H1 (cell line): Measurements from ENCODE around the gene COL5A1.

Source experiments
- BCL11A ChIP-seq, 2 experiments: IDR thresholded peaks; one replicate each; pipeline ENCODE4 v1.6.1; 2011; ENCODE audit warnings: low read depth in 2 of 2, low read length in 2 of 2, mild to moderate bottlenecking in 2 of 2
- CTCF ChIP-seq, 3 experiments: IDR thresholded peaks; 1 replicate in 2 of 3; 2 replicates in 1 of 3; pipeline versions ENCODE4 v1.5.1 to v1.6.1; 2011; ENCODE audit warnings: low read length in 3 of 3, mild to moderate bottlenecking in 3 of 3, inconsistent platforms in 2 of 3, low read depth in 1 of 3, moderate library complexity in 1 of 3; ENCODE audit not compliant: insufficient read depth in 1 of 3; ENCODE audit errors: control extremely low read depth in 1 of 3
- EZH2 ChIP-seq: fragments of 200-600 bp; sonication (generic); IDR thresholded peaks from 2 replicates; pipeline ENCODE4 v1.7.1; 2012; ENCODE audit warnings: low read depth, mild to moderate bottlenecking, moderate library complexity, low read length, inconsistent platforms; ENCODE audit not compliant: severe bottlenecking
- FOSL1 ChIP-seq: IDR thresholded peaks from 2 replicates; pipeline ENCODE4 v1.6.1; 2011; ENCODE audit warnings: mild to moderate bottlenecking, low read depth, low read length, moderate library complexity; ENCODE audit not compliant: insufficient read depth
- POLR2A ChIP-seq, 2 experiments: IDR thresholded peaks; 1 replicate in 1 of 2; 2 replicates in 1 of 2; pipeline ENCODE4 v1.6.1; 2011; ENCODE audit warnings: low read depth in 2 of 2, low read length in 2 of 2, mild to moderate bottlenecking in 2 of 2; ENCODE audit errors: control extremely low read depth in 1 of 2
- POLR2AphosphoS5 ChIP-seq: IDR thresholded peaks from 2 replicates; pipeline ENCODE4 v1.6.1; 2011; ENCODE audit warnings: low read depth, low read length
- RAD21 ChIP-seq, 2 experiments: IDR thresholded peaks in 1 of 2; conservative IDR thresholded peaks in 1 of 2; 2 replicates each; pipeline ENCODE4 v1.6.1; 2011; ENCODE audit warnings: low read depth in 2 of 2, low read length in 2 of 2, improper control_type of control experiment in 1 of 2, inconsistent platforms in 1 of 2, mild to moderate bottlenecking in 1 of 2, moderate library complexity in 1 of 2
- RXRA ChIP-seq: IDR thresholded peaks from 2 replicates; pipeline ENCODE4 v1.6.1; 2011; ENCODE audit warnings: low read depth, mild to moderate bottlenecking, low read length, moderate library complexity; ENCODE audit not compliant: insufficient read depth
- TAF1 ChIP-seq: IDR thresholded peaks from 2 replicates; pipeline ENCODE4 v1.6.1; 2011; ENCODE audit warnings: mild to moderate bottlenecking, low read depth, low read length
- TF ChIP-seq, protein P1 (sequence below): IDR thresholded peaks from 2 replicates; pipeline ENCODE4 v1.6.1; 2012; ENCODE audit warnings: low read length, inconsistent platforms

- no peak for TF ChIP-seq POLR2A (IDR thresholded peaks at IDR 0.05; ENCODE audit: control extremely low read depth in 1 of 2, low read depth in 2 of 2, low read length in 2 of 2)
- no peak for TF ChIP-seq RXRA
- no peak for TF ChIP-seq FOSL1
- TF ChIP-seq RAD21 (IDR thresholded peaks at IDR 0.05 in 1 of 2, conservative IDR thresholded peaks at IDR 0.05 in 1 of 2; ENCODE audit: low read depth in 2 of 2, low read length in 2 of 2): no peak
- TF ChIP-seq EZH2: no peak
- TF ChIP-seq, protein P1, sequence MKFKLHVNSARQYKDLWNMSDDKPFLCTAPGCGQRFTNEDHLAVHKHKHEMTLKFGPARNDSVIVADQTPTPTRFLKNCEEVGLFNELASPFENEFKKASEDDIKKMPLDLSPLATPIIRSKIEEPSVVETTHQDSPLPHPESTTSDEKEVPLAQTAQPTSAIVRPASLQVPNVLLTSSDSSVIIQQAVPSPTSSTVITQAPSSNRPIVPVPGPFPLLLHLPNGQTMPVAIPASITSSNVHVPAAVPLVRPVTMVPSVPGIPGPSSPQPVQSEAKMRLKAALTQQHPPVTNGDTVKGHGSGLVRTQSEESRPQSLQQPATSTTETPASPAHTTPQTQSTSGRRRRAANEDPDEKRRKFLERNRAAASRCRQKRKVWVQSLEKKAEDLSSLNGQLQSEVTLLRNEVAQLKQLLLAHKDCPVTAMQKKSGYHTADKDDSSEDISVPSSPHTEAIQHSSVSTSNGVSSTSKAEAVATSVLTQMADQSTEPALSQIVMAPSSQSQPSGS: no peak
- TF ChIP-seq CTCF (IDR thresholded peaks at IDR 0.05; ENCODE audit: control extremely low read depth in 1 of 3, insufficient read depth in 1 of 3, low read depth in 1 of 3, low read length in 3 of 3): no peak
- TF ChIP-seq POLR2AphosphoS5: no peak
- no peak for TF ChIP-seq BCL11A (IDR thresholded peaks at IDR 0.05; ENCODE audit: low read depth in 2 of 2, low read length in 2 of 2)
- no peak for TF ChIP-seq TAF1
These were observed 222.6 kb downstream of the COL5A1 start for GRCh38 chr9:134863941-134864820.
